HG02973 (cell line): ENCODE data around the gene MED12L.

ENCODE experiments used
- ATAC-seq: cut with Tn5 transposase; IDR thresholded peaks from one replicate; pipeline ENCODE4 v1.9.1; 2021; ENCODE audit warnings: moderate library complexity; ENCODE audit not compliant: unreplicated experiment

Gene MED12L

DNA sequence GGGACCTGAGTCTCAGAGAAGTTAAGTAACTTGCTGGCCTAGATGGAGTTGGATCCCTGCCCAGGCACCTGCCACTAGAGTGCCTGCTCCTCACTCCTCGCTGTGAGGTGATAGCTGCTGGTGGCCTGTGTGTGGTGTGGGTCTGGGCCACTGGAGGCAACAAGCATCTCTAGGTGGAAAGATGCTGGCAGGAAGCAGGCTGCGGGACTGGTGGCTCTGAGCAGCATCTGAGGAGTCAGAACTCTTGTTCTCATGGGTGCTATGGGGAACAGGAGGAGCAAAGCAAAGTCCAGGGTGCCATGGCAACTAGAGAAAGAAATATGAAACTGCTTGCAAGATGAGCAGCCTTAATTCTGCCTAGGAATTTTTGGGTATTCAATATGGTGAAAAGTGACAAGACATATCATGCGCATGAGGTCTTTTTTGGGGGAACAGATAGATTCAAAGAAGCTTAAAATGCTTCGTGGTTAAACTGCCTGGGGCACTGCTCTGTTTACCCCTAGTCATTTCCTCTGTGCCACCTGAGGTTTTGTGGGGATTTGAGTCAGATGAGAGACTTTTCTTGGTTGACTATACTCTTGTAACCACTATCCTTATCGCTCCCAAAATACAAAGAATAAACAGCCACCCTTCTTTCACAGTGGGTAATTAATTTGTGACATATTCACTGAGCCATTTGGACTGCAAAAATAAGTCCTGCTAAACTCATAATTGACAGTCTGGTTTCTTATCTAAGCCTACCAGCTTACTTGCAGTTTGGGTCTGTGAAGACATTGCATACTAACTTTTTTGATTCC, 50.3 kb downstream of the MED12L start:
- no peak for ATAC-seq

DNA sequence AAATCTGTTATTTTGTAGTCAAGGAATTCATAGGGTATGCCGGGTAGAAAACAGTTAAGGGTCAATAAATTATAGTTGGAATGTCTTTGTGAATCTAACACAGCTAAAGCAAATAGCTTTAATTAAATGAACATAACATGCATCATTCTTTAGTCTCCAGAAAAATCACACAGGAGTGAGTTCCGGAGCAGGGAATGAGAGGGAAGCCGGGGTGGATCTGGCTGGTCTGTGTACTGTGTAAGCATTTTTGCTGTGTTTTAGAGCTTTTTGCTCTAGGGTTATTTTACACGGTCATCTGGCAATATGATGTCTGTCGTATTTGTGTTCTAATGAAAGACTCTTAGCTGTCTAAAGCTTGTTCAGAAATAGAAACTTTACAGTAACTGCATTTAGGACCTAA, 57.5 kb downstream of the MED12L start:
- no peak for ATAC-seq

DNA sequence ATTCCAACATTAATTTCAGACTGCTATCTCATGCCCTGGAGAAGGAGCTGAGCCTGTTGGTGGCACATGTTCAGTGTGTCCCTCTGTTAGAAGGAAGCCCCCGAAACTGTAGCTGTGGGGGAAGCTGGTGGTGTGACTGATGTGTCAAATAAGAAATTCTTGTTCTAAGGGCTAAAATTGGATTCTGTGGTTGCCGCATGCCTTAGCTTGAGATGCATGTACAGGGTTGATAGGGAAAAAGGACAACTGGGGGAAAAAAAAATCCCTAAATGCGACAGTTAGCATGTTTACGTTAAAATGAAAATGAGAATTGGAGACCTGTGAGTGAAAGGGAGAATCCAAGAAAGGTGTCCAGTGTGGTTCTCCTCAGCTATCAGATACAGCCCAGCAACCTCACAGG, 58.6 kb downstream of the MED12L start:
- no peak for ATAC-seq

DNA sequence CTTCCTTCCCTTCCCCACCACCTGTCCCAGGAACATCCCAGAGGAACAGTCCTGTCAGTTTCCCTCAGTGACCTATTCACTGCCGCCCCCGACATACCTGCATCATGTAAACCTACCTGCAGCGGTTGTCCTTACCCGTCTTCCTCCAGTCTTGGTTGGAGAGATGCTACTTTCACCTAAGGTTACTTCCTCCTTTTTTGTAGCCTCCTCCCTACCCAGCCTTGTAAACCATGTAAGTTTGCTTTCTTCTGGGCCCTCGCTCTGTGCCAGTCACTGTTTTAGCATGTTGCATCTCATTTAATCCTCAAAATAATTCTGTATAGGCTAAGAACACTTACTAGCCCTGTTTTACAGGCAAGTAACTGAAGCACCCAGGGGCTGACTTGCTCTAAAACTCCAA, 59.3 kb downstream of the MED12L start:
- no peak for ATAC-seq

DNA sequence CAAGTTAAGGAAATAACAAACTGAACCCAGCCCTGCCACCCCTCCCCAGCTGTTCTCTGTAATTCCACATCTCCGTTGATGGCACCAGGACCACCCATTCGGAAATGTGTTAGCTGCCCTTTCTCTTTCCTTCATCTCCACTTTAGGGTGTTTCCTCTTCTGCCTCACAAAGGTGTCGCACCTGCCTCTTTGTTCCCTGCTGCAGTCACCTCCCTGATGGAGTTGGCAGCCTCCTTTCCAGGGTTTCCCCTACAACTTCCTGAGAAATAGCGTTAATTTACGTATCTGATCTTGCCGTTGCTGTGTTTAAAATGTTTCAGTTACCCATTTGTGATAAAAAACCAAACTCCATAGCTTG, 60.2 kb downstream of the MED12L start:
- ATAC-seq, result no peak

DNA sequence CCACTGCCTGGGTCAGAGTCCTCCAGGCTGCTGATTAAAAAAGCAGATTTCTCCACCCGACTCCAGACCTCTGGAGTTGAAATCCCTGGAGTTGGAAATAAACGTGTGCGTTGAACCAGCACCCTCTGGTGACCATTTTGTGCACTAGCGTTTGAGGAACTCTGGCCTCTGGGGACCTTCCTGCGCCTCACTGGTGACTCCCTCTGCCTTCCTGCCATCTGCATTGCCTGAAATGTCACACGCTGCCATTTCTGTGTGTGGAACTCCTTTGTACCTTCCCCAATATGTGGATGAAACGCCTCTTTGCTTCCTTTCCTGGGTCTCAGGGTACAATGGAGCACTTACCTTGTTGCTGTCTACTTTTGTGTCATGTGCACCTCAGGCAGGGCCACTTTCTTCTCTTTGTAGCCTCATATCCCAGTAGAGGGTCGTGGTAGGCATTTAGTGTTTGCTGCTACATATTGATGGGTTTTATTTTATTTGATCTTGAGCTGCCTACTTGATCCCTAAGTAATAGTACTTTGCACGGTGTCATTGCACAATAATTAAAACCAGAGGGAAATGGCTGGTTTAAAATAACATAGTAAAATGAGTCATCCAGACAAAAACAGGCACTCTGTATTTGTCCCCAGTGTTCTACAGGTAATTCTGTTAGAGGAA, 60.7 kb downstream of the MED12L start:
- ATAC-seq, result peak; percentile 91

DNA sequence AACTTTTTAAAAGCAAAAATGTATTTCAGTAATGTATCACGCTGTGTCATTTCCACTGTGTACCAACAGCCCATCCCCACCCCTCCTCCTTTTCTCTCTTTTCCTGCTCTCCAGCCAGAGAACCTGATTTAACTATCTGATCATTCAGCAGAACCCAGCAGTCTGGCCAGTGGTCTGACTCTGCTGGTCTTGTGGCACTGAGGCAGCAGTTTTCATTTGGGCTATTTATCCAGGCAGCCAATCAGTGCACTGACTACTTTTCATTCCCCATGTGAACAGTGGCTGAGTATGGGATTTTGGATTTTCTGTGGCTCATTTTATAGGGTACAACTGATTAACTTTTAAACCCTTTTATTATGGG, 61.2 kb downstream of the MED12L start:
- no peak for ATAC-seq

DNA sequence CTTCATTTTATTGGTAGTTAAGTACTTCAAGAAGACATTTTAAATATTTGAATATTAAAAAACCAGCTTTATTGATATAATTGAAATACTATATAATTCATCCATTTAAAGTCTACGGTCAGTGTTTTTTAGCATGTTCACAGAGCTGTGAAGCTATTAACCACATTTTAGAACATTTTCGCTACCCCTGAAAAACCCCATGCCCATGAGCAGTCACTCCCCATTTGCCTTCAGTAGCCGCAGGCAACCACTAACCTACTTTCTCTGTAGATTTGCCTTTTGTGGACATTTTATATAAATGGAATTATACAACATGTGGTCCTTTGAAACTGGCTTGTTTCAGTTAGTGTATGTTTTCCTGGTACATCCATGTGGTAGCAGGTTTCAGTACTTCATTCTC, 61.8 kb downstream of the MED12L start:
- ATAC-seq, result no peak

DNA sequence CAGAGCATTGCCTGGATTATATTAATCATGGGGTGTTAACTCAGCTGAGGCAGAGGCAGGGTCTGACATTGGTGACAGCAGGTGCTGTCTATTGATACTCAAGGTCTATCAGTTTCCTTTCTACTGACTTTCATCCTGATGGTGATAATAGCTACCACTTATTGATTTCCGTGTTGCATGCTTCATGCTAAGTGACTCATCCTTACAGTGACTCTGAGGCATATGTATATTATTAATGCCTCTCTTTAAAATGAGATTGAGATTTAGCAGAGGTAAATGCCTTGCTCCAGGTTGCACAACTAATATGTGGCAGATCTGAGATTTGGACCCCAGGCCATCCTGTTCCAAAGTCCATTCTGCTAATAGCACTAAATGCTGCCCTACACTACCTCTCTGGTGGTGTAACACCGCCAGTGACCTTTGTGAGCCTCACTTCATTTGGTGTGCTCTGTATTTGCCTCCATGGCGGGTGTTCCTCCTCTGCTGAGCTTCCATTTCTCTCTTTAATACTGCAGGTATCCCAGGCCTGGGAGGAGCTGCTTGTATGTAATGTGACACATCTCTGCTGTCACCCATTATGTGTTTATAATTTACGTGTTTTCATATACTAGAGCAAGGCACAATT, 67.1 kb downstream of the MED12L start:
- ATAC-seq, result no peak

DNA sequence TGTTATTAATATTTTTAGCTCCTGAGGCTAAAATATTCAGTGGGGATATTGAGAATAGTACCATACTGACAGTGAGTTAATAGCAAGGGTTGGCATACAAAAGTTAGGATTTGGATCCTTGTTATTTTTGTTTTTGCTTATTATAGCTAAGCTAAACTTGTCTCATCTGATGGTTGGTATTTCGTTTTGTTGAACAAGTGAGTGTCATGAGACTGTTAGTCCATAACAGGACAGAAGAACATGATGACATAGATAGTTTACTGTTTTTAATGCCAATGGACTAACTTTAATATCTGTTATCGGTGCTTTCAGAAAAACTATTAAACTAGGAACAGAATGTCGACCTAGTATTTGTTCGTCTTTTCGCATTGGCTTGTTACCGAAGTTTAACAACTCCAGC, 69.1 kb downstream of the MED12L start:
- ATAC-seq, result no peak

DNA sequence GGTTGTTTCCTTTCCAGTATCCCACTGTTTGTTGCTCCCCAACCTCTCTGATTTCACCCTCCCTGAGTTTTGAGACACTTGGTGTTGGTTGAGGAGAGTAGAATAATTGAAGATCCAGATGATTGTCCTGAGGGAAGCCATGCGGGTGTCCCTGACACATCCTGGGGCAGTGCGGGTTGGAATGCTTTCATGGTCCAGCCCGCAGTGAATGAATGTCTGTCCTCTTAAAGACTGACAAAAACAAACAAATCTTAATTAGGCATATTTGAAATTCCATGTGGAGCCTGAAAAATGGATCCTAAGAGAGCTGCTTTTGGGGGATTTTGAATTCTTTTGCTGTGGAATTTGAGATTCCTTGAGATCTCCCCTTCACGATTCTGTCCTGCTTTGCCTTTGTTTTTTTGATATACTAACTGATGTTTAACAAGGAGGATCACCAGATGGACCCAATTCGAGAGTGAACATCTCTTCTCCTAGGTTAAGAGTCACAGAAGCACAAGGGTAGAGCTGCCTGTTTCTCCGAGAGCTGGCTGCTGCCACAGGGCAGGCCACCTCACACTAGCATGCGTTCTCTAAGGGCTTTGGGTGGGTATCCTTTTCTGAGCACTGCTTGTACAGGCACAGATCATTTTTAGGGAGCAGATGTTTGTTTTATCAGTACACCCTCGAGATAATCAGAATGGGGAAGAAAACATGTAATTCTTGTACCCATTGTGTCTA, 70.1 kb downstream of the MED12L start:
- ATAC-seq, result no peak

DNA sequence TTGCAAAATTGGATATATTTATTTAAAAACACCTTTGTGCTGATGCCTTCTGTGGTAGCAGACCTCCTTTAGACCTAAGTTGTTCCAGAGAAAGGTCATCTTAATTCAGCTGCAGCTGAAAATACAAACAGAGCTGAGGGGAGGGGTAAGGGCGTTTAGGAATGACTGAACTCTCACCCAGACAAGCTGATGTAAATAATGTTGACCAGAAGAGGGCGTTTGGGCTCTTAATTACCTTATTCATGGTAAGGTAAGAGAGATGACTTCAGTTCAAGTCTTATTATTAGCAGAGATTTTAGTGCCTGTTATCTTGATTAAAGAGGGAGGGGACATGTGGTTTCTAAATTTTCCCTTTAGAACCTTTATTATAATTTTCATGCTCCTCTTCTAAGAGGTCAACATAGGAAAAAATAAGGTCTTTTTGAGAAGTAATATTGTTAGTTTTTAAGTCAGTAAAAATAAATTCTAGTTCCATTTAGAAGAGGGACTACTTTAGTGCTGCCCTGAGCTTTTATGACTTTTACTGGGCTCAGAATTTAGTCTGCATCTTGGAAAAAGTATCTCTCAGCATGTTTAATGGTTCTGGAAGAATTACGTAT, 71.3 kb downstream of the MED12L start:
- peak; percentile 82 for ATAC-seq

DNA sequence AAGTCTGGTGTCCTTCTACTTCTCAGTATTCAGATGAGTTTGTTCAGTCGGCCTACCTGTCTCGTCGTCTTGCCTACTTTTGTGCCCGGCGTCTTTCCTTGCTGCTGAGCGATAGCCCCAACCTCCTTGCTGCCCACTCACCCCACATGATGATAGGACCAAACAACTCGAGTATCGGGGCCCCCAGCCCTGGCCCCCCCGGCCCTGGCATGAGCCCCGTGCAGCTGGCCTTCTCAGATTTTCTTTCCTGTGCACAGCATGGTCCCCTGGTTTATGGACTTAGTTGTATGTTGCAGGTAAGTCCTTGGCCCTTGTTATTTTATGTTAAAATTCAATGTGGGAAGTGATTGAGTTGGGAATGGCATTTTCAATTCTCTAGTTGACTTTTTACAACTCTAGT, 74.3 kb downstream of the MED12L start:
- no peak for ATAC-seq

DNA sequence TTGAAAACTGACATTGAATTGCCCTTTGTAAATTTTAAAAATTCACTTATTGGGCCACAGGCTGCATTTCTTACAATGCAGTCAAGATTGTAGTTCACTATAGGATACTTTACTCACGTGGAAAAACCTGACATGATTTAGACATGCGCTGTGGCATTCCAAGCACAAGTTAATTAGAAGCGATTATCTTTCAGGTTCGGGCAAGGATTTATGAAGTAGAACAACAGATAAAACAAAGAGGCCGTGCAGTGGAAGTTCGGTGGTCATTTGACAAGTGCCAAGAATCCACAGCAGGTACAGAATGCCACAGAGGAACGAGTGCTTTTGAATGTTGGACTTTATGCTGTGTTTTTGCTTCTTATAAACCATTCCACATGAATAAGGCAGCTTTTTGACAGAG, 79.8 kb downstream of the MED12L start:
- ATAC-seq, result no peak

DNA sequence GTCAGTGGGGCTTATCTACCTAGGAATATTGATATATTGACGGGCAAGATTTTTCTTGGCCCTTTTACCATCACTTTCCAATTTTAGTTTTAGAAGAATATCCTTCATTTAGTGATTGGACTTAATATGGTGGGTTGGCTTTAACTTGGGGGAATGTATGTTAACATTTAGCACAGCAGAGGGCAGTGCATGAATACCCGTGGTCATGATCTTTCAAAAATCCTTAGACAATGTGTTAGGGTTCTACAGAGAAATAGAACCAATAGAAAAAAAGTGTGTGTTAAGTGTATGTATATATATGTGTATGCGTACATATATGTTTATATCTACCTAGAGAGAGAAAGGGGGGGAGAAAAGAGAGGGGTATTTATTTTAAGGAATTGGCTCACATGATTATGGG, 80.7 kb downstream of the MED12L start:
- ATAC-seq, result no peak

DNA sequence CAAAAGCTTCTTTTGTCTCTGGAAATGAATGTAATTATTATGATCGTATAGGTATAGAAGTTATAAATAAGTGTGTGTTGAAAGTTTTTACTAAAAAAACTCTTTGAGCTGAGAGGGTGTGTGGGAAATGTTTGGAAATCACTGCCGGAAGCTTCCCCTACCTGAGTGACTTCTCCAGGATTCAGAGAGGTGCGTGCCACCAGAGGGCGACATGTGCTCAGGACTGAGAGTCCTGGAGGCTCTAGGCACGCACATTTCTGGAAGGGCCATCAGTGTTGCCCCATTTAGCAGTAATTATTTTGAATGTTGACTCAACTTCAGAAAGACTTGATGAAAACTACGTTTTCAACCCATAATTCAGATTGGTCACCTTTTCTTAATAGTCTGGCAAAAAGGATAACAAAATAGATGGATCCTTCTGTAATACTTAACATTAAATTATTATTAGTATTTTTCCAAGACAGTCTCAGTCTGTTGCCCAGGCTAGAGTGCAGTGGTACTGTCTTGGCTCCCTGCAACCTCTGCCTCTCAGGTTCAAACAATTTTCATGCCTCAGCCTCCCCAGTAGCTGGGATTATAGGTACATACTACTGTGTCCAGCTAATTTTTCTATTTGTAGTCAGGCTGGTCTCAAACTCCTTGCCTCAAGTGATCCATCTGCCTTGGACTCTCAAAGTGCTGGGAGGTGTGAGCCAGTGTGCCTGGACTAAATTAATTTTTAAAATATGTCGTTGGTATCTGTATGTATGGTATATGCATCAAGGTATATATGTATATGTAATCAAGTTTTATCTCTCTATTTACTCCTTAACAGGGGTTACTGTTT, 83.0 kb downstream of the MED12L start:
- ATAC-seq, result peak; percentile 57

DNA sequence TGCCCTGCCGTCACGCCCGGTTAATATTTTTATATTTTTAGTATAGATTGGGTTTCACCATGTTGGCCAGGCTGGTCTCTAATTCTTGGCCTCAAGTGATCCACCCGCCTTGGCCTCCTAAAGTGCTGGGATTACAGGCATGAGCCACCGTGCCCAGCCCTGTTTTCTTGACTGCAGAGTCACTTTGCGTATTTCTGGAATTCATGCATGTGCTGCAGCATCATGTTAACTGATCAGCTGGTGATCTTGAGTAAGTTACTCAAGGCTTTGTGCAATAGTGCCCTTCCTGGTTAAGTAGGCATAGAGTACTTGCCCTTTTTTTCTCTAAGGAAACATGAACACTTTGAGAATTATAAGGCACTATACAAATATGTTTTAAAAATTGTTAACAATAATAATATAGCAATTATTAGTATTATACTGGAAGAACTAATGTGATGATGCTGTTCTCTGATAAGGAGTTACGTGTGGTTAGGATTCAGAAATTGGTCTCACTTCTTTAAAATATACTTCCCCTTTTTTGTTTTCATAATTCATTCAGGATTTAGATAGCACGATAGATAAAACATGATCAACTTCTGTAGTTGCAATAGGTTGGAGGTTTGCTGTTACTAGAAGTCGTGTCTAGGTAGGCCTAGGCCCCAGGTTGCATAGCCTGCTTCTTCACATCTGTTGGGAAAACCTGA, 83.9 kb downstream of the MED12L start:
- ATAC-seq, result peak; percentile 52

DNA sequence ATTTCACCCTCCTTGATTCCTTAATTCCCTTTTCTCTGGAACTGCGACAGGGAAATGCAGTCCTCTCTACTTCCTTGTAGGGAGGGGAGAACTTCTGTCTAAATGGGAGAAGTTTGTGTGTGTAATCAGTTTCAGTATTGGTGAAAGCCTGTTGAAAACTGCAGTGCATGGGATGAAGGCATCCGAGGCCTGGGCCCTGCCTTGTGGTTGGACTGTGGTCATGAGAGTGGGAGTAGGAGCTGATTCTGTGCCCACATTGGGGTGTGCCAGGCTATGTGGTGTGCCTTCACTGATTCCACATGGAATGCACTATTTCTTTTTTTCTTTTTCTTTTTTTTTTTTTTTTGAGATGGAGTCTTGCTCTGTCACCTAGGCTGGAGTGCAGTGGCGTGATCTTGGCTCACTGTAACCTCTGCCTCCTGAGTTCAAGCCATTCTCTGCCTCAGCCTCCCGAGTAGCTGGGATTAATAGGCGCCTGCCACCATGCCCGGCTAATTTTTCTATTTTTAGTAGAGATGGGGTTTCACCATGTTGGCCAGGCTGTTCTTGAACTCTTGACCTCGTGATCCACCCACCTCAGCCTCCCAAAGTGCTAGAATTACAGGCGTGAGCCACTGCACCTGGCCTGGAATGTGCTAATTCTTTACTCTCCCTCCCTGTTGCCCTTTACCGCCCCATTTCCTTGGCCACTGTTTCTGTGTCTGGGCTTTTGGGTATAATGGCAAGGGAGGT, 84.7 kb downstream of the MED12L start:
- ATAC-seq, result peak; percentile 21

DNA sequence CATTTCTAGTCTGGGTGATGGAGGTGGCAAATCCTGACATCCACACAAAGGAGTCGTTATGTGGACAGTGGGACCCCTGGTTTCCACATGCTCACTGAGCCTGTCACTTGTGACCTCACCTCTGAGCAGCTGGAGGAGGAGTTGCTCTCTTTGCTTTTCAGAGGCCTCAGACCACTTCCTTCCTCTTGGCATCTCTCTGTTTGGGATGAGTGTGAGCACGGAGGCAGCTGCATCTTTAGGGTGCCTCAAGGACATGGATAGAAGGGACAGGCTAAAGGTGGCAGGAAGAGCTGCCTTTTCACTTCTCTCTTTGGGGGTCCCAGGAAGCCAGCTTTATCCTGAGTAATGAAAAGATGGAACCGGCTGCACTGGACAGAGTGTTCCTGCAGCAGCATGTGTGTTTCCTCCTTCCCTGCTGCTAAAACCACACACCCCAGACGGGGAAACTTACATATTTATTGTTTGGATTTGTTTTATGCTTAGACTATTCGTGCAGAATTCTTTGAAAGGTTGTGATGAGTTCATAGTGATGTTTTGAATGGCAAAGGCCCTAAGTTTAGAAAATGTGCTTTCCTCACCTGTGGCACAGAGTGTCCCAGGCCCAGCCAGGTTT, 85.8 kb downstream of the MED12L start:
- peak; percentile 58 for ATAC-seq
